H1 (cell line): ENCODE data around the gene NELFCD. TPM values are rescaled to one million over a fixed set of nuclear protein-coding genes. Genes with fewer than 3 reads are reported as not detected.

Experiments
- CTCF ChIA-PET: fragments of 300-600 bp; sonication (Branson Sonifier 250); formaldehyde crosslinking; loops from one replicate; lab custom pipeline; 2021; ENCODE audit not compliant: partially characterized antibody; lab: Charles Lee
- POLR2A ChIA-PET: fragments of 300-600 bp; sonication (Branson Sonifier 250); formaldehyde crosslinking; loops from one replicate; lab custom pipeline; 2021; ENCODE audit warnings: inconsistent platforms; ENCODE audit not compliant: partially characterized antibody; lab: Charles Lee
- DNase-seq, 2 experiments: peaks; one replicate each; pipeline versions ENCODE4 v3.0.0 to v3.0.0-alpha.2; 2010 to 2022; ENCODE audit warnings: low spot score in 2 of 2, low read depth in 1 of 2, mixed read lengths in 1 of 2
- FAIRE-seq: peaks from 2 replicates; lab custom pipeline; 2011; peaks lifted over from hg19 to GRCh38; lab: Jason Lieb, UNC
- H2AFZ ChIP-seq: 2 replicates; pipeline ENCODE4 v1.8.1; 2012; ENCODE audit warnings: low read length, inconsistent platforms
- H2AK5ac ChIP-seq: 2 replicates; pipeline ENCODE4 v1.6.1; 2013; ENCODE audit warnings: low read depth, low read length
- H2BK120ac ChIP-seq: replicated peaks from 2 replicates; pipeline ENCODE3; 2013; ENCODE audit warnings: low read depth, low read length, inconsistent platforms
- H2BK12ac ChIP-seq: 2 replicates; pipeline ENCODE4 v1.6.1; 2013; ENCODE audit warnings: low read depth, low read length
- H2BK15ac ChIP-seq: 2 replicates; pipeline ENCODE4 v1.6.1; 2013; ENCODE audit warnings: low read length
- H2BK20ac ChIP-seq: 2 replicates; pipeline ENCODE4 v1.6.1; 2013; ENCODE audit warnings: low read length
- H2BK5ac ChIP-seq: 2 replicates; pipeline ENCODE4 v1.6.1; 2013; ENCODE audit warnings: low read depth, low read length
- H3K14ac ChIP-seq: 2 replicates; pipeline ENCODE4 v1.6.1; 2013; ENCODE audit warnings: inconsistent platforms; ENCODE audit not compliant: insufficient read length
- H3K18ac ChIP-seq: 2 replicates; pipeline ENCODE4 v1.6.1; 2013; ENCODE audit warnings: low read length; ENCODE audit errors: extremely low read depth
- H3K23ac ChIP-seq: 2 replicates; pipeline ENCODE4 v1.6.1; 2013; ENCODE audit warnings: inconsistent platforms; ENCODE audit not compliant: insufficient read length
- H3K23me2 ChIP-seq: 2 replicates; pipeline ENCODE4 v1.6.1; 2013; ENCODE audit warnings: low read depth, low read length
- H3K27ac ChIP-seq: 2 replicates; pipeline ENCODE4 v1.6.1; 2011; ENCODE audit warnings: low read depth, low read length, inconsistent platforms
- H3K27me3 ChIP-seq, 4 experiments: replicated peaks in 1 of 4; 1 replicate in 1 of 4; 2 replicates in 3 of 4; pipeline versions ENCODE4 v1.6.1 to v1.8.1; 2011 to 2013; ENCODE audit warnings: low read length in 3 of 4, mild to moderate bottlenecking in 3 of 4, inconsistent platforms in 2 of 4, mixed read lengths in 2 of 4, moderate library complexity in 1 of 4; ENCODE audit not compliant: control insufficient read depth in 3 of 4, insufficient read depth in 3 of 4; ENCODE audit errors: extremely low read depth in 1 of 4
- H3K36me3 ChIP-seq, 4 experiments: 2 replicates each; pipeline versions ENCODE4 v1.6.1 to v1.8.1; 2011 to 2013; ENCODE audit warnings: mild to moderate bottlenecking in 4 of 4, low read length in 3 of 4, moderate library complexity in 2 of 4, control low read depth in 1 of 4, inconsistent platforms in 1 of 4; ENCODE audit not compliant: insufficient read depth in 4 of 4, control insufficient read depth in 2 of 4
- H3K4ac ChIP-seq: replicated peaks from 2 replicates; pipeline ENCODE3; 2013; ENCODE audit warnings: low read length, low read depth, mixed read lengths, inconsistent platforms; ENCODE audit not compliant: insufficient read length
- H3K4me1 ChIP-seq, 4 experiments: replicated peaks in 1 of 4; 1 replicate in 1 of 4; 2 replicates in 3 of 4; pipeline versions ENCODE4 v1.6.1 to v1.8.1; 2011 to 2013; ENCODE audit warnings: low read length in 3 of 4, inconsistent platforms in 2 of 4, mixed read lengths in 1 of 4; ENCODE audit not compliant: insufficient read depth in 4 of 4, control insufficient read depth in 3 of 4
- H3K4me2 ChIP-seq, 2 experiments: 2 replicates each; pipeline versions ENCODE4 v1.6.1 to v1.8.1; 2011 to 2013; ENCODE audit warnings: low read depth in 2 of 2, low read length in 2 of 2, control low read depth in 1 of 2, inconsistent platforms in 1 of 2, mild to moderate bottlenecking in 1 of 2; ENCODE audit not compliant: insufficient read depth in 1 of 2
- H3K4me3 ChIP-seq, 4 experiments: fragments of 200-600, 300-600 bp in 1 of 4; sonication (generic), shearing (Covaris generic), sonication (Bioruptor Twin) in 1 of 4; 2 replicates each; pipeline versions ENCODE4 v1.5.1 to v1.8.1; 2011 to 2016; ENCODE audit warnings: low read length in 4 of 4, low read depth in 3 of 4, control low read depth in 2 of 4, inconsistent platforms in 2 of 4, mild to moderate bottlenecking in 2 of 4, mixed read lengths in 1 of 4, moderate library complexity in 1 of 4; ENCODE audit not compliant: insufficient read depth in 2 of 4; ENCODE audit errors: extremely low read depth in 1 of 4
- H3K56ac ChIP-seq: replicated peaks from 2 replicates; pipeline ENCODE3; 2013; ENCODE audit warnings: low read depth, mild to moderate bottlenecking, mixed read lengths, low read length, inconsistent platforms; ENCODE audit not compliant: insufficient read length
- H3K79me1 ChIP-seq: 2 replicates; pipeline ENCODE4 v1.6.1; 2013; ENCODE audit warnings: low read depth, low read length, control low read depth
- H3K79me2 ChIP-seq, 2 experiments: 2 replicates each; pipeline versions ENCODE4 v1.6.1 to v1.8.1; 2012 to 2013; ENCODE audit warnings: low read length in 2 of 2, mild to moderate bottlenecking in 2 of 2, inconsistent platforms in 1 of 2; ENCODE audit not compliant: insufficient read depth in 2 of 2, control insufficient read depth in 1 of 2
- H3K9ac ChIP-seq, 4 experiments: replicated peaks in 1 of 4; 1 replicate in 1 of 4; 2 replicates in 3 of 4; pipeline versions ENCODE4 v1.6.1 to v1.8.1; 2011 to 2013; ENCODE audit warnings: low read depth in 3 of 4, low read length in 3 of 4, control low read depth in 2 of 4, mild to moderate bottlenecking in 2 of 4, moderate library complexity in 2 of 4, inconsistent platforms in 1 of 4; ENCODE audit errors: extremely low read depth in 1 of 4
- H3K9me3 ChIP-seq, 2 experiments: 2 replicates each; pipeline versions ENCODE4 v1.6.1 to v1.8.1; 2012 to 2013; ENCODE audit warnings: mild to moderate bottlenecking in 2 of 2, moderate library complexity in 2 of 2, control low read depth in 1 of 2, inconsistent platforms in 1 of 2, low read depth in 1 of 2, low read length in 1 of 2, mixed read lengths in 1 of 2; ENCODE audit not compliant: insufficient read depth in 2 of 2
- H4K20me1 ChIP-seq, 2 experiments: replicated peaks in 1 of 2; 2 replicates each; pipeline versions ENCODE3 to v1.8.1; 2011 to 2013; ENCODE audit warnings: inconsistent platforms in 2 of 2, low read length in 2 of 2, mild to moderate bottlenecking in 1 of 2; ENCODE audit not compliant: insufficient read depth in 2 of 2, control insufficient read depth in 1 of 2
- H4K5ac ChIP-seq: 2 replicates; pipeline ENCODE4 v1.6.1; 2013; ENCODE audit warnings: low read length, low read depth, mixed read lengths, inconsistent platforms; ENCODE audit not compliant: insufficient read length
- H4K8ac ChIP-seq: 2 replicates; pipeline ENCODE4 v1.8.0; 2013; ENCODE audit warnings: mild to moderate bottlenecking, moderate library complexity, low read length, inconsistent platforms; ENCODE audit not compliant: insufficient read depth; ENCODE audit errors: extremely low read depth
- H4K91ac ChIP-seq: replicated peaks from 2 replicates; pipeline ENCODE3; 2013; ENCODE audit warnings: low read length, mixed read lengths, inconsistent platforms; ENCODE audit not compliant: insufficient read length
- ASH2L ChIP-seq: fragments of 200-600, 300-600 bp; sonication (generic); IDR thresholded peaks from one replicate; pipeline ENCODE4 v1.7.1; 2017; ENCODE audit warnings: low read length
- CEBPB ChIP-seq: IDR thresholded peaks from 2 replicates; pipeline ENCODE4 v1.6.1; 2012; ENCODE audit warnings: low read depth, low read length
- HDAC2 ChIP-seq, 2 experiments: fragments of 300-600 bp in 1 of 2; sonication (generic) in 1 of 2; IDR thresholded peaks; 2 replicates each; pipeline ENCODE4 v1.6.1; 2011 to 2012; ENCODE audit warnings: low read depth in 2 of 2, low read length in 2 of 2, mild to moderate bottlenecking in 2 of 2, moderate library complexity in 2 of 2, borderline replicate concordance in 1 of 2, inconsistent platforms in 1 of 2
- PHF8 ChIP-seq: fragments of 200-600 bp; sonication (generic); conservative IDR thresholded peaks from 2 replicates; pipeline ENCODE4 v1.7.1; 2012; ENCODE audit warnings: low read depth, mild to moderate bottlenecking, inconsistent platforms, low read length, moderate library complexity
- RBBP5 ChIP-seq: IDR thresholded peaks from 2 replicates; pipeline ENCODE4 v1.7.1; 2012; ENCODE audit warnings: low read depth, mild to moderate bottlenecking, inconsistent platforms, low read length, moderate library complexity, borderline replicate concordance
- SP1 ChIP-seq: IDR thresholded peaks from 2 replicates; pipeline ENCODE4 v1.6.1; 2011; ENCODE audit warnings: low read depth, low read length
- TAF1 ChIP-seq: IDR thresholded peaks from 2 replicates; pipeline ENCODE4 v1.6.1; 2011; ENCODE audit warnings: mild to moderate bottlenecking, low read depth, low read length
- TBP ChIP-seq: IDR thresholded peaks from 2 replicates; pipeline ENCODE4 v1.6.1; 2011; ENCODE audit warnings: low read depth, low read length, improper control_type of control experiment
- YY1 ChIP-seq: IDR thresholded peaks from 2 replicates; pipeline ENCODE4 v1.6.1; 2011; ENCODE audit warnings: low read depth, mild to moderate bottlenecking, low read length
- WGBS, 2 experiments: shearing (Covaris generic) in 1 of 2; methylation state at CpG; one replicate each; pipeline versions ENCODE4 v1.1.6 to v1.1.7; 2013 to 2015; ENCODE audit warnings: low lambda C conversion rate in 2 of 2, mixed read lengths in 2 of 2, inconsistent platforms in 1 of 2, low coverage in 1 of 2, missing lambda C conversion rate in 1 of 2; ENCODE audit not compliant: insufficient replicate concordance in 2 of 2, insufficient coverage in 1 of 2, insufficient read length in 1 of 2; ENCODE audit errors: extremely low coverage in 1 of 2, missing lambda C conversion rate in 1 of 2; 5-methylcytosine and 5-hydroxymethylcytosine counted together
- polyA plus RNA-seq, 7 experiments: library from polyadenylated mRNA; depleted of rRNA in 3 of 7; stranded (reverse) in 5 of 7; unstranded in 2 of 7; fragments of >200 nt in 5 of 7; fragments of 200-250 nt in 2 of 7; gene quantifications; 1 replicate in 5 of 7; 2 replicates in 1 of 7; 4 replicates in 1 of 7; pipeline versions ENCODE4 v1.2.1 to v1.2.3, GENCODE V29; 2011 to 2013; ENCODE audit warnings: missing spikeins in 2 of 7, mixed read lengths in 2 of 7
- total RNA-seq: library from RNA; stranded (reverse); fragmentation: NEBNext Ultra II Directional; extraction: Animal tissue kit (Norgen Biotek cat#: 25700); gene quantifications from 2 replicates; pipeline ENCODE4 v1.2.1, GENCODE V29; 2021
- TF ChIP-seq, protein P1 (sequence below): IDR thresholded peaks from 2 replicates; pipeline ENCODE4 v1.6.1; 2012; ENCODE audit warnings: inconsistent platforms

The NELFCD gene
- total and polyA plus RNA-seq, 2 of the 8 experiments (the other 6 are each of a cell fraction or from before 2014, with no cell fraction given), result 35.5 to 59.6 TPM

DNA sequence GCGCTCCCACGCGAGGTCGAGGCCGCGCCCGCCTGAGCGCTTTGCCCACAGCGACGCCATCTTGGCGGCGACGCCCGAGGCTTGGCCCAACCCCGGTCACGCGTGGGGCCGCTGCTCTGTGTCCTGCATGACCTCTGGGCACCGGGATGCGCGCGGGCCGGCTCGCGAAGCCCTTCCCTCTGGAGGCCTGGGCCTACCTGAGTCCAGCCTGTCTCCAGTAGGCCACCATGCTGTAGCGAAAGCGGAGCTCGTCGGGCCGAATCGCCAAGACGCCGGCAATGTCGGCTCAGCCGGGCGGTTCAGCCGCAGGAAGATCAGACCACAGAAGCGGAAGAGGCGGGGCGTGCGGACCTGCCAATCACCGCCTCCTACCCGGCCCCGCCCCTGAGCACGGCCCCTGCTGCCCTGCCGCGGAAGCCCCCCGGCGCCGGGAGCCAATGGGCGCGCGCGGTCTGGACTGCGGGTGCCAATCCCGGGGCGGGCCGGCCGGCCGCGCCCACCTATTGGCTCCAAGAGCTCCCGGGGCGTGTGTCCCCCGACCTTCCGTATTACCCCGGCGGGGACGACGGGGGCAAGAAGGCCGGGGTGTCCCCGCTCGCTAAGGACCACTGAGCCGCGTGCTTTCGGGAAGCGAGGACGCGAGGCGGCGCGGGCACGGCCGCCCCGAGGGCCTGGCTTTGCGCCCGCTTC lies 51.1 kb downstream of the NELFCD start, which contains the start of gene ATP5F1E:
Gene ATP5F1E, minus strand, starts transcription at position 313 of the 690 bp plus-strand sequence. Its CDS starts 84 bp downstream, at position 229.
- Histone ChIP-seq H3K4me2 (peak within 1 kb of the TSS; percentile 84 to 87), H3K79me1 (peaks cover 2% of the 10 kb centered on the region), H3K9ac (peak within 1 kb of the TSS; percentile 64 to 90 (median 88)), H3K4me3 (peak within 1 kb of the TSS; percentile 84 to 93 (median 89)), H2BK15ac (no peak within 1 kb of the TSS; the same call in 1 of the 2 replicates), H3K9me3 (no peaks in the 10 kb centered on the region), H3K56ac (peak within 1 kb of the TSS; percentile 77), H4K20me1 (peaks cover 9 to 11% of the 10 kb centered on the region in 2 experiments), H3K23ac (no peak within 1 kb of the TSS), H3K18ac (peak within 1 kb of the TSS; percentile 81; the same call in 1 of the 2 replicates), H4K8ac (peak within 1 kb of the TSS; percentile 99), H2BK120ac (no peak within 1 kb of the TSS), H2BK5ac (peak within 1 kb of the TSS; percentile 79; the same call in 1 of the 2 replicates), H3K79me2 (peaks cover 6 to 13% of the 10 kb centered on the region in 2 experiments; a peak in 3 of 4 replicates), H3K27ac (peak within 1 kb of the TSS; percentile 70), H3K23me2 (peaks cover 5% of the 10 kb centered on the region), H3K36me3 (peaks cover 2 to 59% (median 19%) of the 10 kb centered on the region in 4 experiments; a peak in 5 of 8 replicates), H3K4me1 (peaks cover 0 to 6% (median 1%) of the 10 kb centered on the region in 4 experiments; a peak in 3 of 7 replicates), H2AK5ac (no peak within 1 kb of the TSS; the same call in 1 of the 2 replicates), H2BK12ac (no peak within 1 kb of the TSS; the same call in 1 of the 2 replicates), H4K5ac (peak within 1 kb of the TSS; percentile 91), H2AFZ (no peak within 1 kb of the TSS; the same call in 1 of the 2 replicates), H3K14ac (no peak within 1 kb of the TSS), H3K27me3 (peaks cover 0 to 9% (median 3%) of the 10 kb centered on the region in 4 experiments; a peak in 2 of 7 replicates), H4K91ac (peak within 1 kb of the TSS; percentile 51), H3K4ac (peak within 1 kb of the TSS; percentile 65), H2BK20ac (no peak within 1 kb of the TSS)
- CTCF ChIA-PET, result interaction anchor here (0.6 to 2.2 kb wide), 11 partner anchors 17 to 461 kb away, joined by 3 to 8 read pairs (median 4); no protein-coding TSS in a partner anchor
- POLR2A ChIA-PET, result interaction anchor here (0.6 to 3.1 kb wide), 24 partner anchors 9 to 380 kb away, joined by 3 to 28 read pairs (median 4); partner anchors contain the start of gene PRELID3B
- DNase-seq, result peak; percentile 50 to 94
- WGBS, 2 experiments, result 1% methylated on average over 63 of the region's 86 CpGs; no CpG with 5 or more reads in 1 of the 2 experiments
- no peak for FAIRE-seq
- TF ChIP-seq ASH2L (peak; percentile 78), TAF1 (peak; percentile 76), SP1 (peak; percentile 79; the same call in 1 of the 2 replicates), PHF8 (peak; percentile 95), HDAC2 (IDR thresholded peaks at IDR 0.05; ENCODE audit: borderline replicate concordance in 1 of 2, low read depth in 2 of 2, low read length in 2 of 2) (peak in 1 of 2 experiments; percentile 55; a peak in 3 of 4 replicates), RBBP5 (0 out of 2 replicates have a peak, but pooled peaks have one; percentile 72), CEBPB (no peak), TBP (peak; percentile 59), YY1 (peak; percentile 84)
- TF ChIP-seq, protein P1, sequence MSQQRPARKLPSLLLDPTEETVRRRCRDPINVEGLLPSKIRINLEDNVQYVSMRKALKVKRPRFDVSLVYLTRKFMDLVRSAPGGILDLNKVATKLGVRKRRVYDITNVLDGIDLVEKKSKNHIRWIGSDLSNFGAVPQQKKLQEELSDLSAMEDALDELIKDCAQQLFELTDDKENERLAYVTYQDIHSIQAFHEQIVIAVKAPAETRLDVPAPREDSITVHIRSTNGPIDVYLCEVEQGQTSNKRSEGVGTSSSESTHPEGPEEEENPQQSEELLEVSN, result peak; percentile 93
